Measurements from ENCODE around the gene FAM184A.

The FAM184A gene

DNA sequence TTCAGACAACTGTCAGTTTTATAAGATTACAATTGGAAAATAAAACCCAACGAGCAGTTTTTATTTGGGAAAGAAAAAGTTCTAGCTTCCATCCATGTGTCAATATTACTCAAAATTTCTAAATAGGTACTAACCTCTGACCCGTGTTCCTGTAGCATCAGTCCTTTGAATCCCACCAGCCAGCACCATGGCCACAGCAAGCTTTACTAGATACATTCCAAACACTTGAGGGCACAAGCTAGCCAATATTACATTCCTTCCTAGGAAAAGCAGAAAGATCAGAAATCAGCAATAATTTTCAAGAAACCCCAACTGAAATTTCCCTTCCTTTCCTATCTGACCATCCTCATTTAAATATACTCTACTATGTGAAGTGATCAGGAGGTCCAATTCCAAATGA, 165.3 kb downstream of the FAM184A start:
- H3F3A ChIP-seq (ENCODE audit: low read depth): no peaks in the 10 kb centered on the region
- no peak overlapping the region for H3K4me3 ChIP-seq (ENCODE audit: low read length, poor library complexity, severe bottlenecking)
- no peak overlapping the region for H3K9ac ChIP-seq (ENCODE audit: low read depth, low read length, poor library complexity, severe bottlenecking)
- H3K9me2 ChIP-seq (replicated peaks; ENCODE audit: low read depth, low read length): no peaks in the 10 kb centered on the region
- H3K4me2 ChIP-seq (ENCODE audit: low read depth, low read length, poor library complexity, severe bottlenecking): no peak overlapping the region
- H2AFZ ChIP-seq (ENCODE audit: low read length): no peak overlapping the region
- H3K9me3 ChIP-seq (ENCODE audit: insufficient read depth, low read depth, low read length): no peaks in the 10 kb centered on the region
- H3K4me1 ChIP-seq (ENCODE audit: insufficient read depth, low read length, poor library complexity, severe bottlenecking): no peaks in the 10 kb centered on the region
- peaks cover 85% of the 10 kb centered on the region for H3K36me3 ChIP-seq (ENCODE audit: insufficient read depth, low read length)
- no peak for TF ChIP-seq EZH2phosphoT487 (IDR thresholded peaks at IDR 0.05; ENCODE audit: borderline replicate concordance)
- H4K20me1 ChIP-seq (ENCODE audit: insufficient read depth, low read length, poor library complexity, severe bottlenecking): peaks cover 7% of the 10 kb centered on the region
- H3K27me3 ChIP-seq (ENCODE audit: insufficient read depth, low read length, poor library complexity, severe bottlenecking): no peaks in the 10 kb centered on the region
- peaks cover 7% of the 10 kb centered on the region; the same call in 1 of the 2 replicates for H3K79me2 ChIP-seq (ENCODE audit: insufficient read depth, low read length)

- Histone ChIP-seq H3K4me2 (ENCODE audit: low read depth, low read length, poor library complexity, severe bottlenecking) (no peak overlapping the region), H3F3A (ENCODE audit: low read depth) (no peaks in the 10 kb centered on the region), H2AFZ (ENCODE audit: low read length) (no peak overlapping the region), H3K27me3 (ENCODE audit: insufficient read depth, low read length, poor library complexity, severe bottlenecking) (no peaks in the 10 kb centered on the region), H3K9me3 (ENCODE audit: insufficient read depth, low read depth, low read length) (no peaks in the 10 kb centered on the region), H3K4me1 (ENCODE audit: insufficient read depth, low read length, poor library complexity, severe bottlenecking) (no peaks in the 10 kb centered on the region), H3K79me2 (ENCODE audit: insufficient read depth, low read length) (peaks cover 12% of the 10 kb centered on the region; the same call in 1 of the 2 replicates), H3K9ac (ENCODE audit: low read depth, low read length, poor library complexity, severe bottlenecking) (no peak overlapping the region), H3K36me3 (ENCODE audit: insufficient read depth, low read length) (peaks cover 89% of the 10 kb centered on the region), H3K9me2 (replicated peaks; ENCODE audit: low read depth, low read length) (no peaks in the 10 kb centered on the region), H4K20me1 (ENCODE audit: insufficient read depth, low read length, poor library complexity, severe bottlenecking) (peaks cover 10% of the 10 kb centered on the region), H3K4me3 (ENCODE audit: low read length, poor library complexity, severe bottlenecking) (no peak overlapping the region)
- no peak for TF ChIP-seq EZH2phosphoT487 (IDR thresholded peaks at IDR 0.05; ENCODE audit: borderline replicate concordance)
- no peak for TF ChIP-seq CTCF (conservative IDR thresholded peaks at IDR 0.05; ENCODE audit: low read length)
These were observed 165.8 kb downstream of the FAM184A start for GRCh38 chr6:118912646-118913045.

All from Loucy (cell line).